HL-60 (cell line): Measurements from ENCODE around the gene CMIP.

Source experiments
- DNase-seq, 2 experiments: peaks; one replicate each; pipeline ENCODE4 v3.0.0-alpha.2; 2010 to 2020; ENCODE audit warnings: low read depth in 1 of 2, low spot score in 1 of 2
- H3K27ac ChIP-seq: fragments of 250-450 bp; sonication (Bioruptor Pico); replicated peaks from 2 replicates; pipeline ENCODE4 v1.5.1; 2020; ENCODE audit warnings: mild to moderate bottlenecking, moderate library complexity
- H3K27me3 ChIP-seq: fragments of 250-450 bp; sonication (Bioruptor Pico); 2 replicates; pipeline ENCODE4 v1.5.1; 2021; ENCODE audit warnings: mild to moderate bottlenecking, moderate library complexity; ENCODE audit not compliant: insufficient read depth, poor library complexity, severe bottlenecking
- H3K4me3 ChIP-seq: replicated peaks from 2 replicates; pipeline ENCODE4 v1.5.1; 2011; ENCODE audit warnings: mild to moderate bottlenecking, control low read depth, low read length; ENCODE audit not compliant: insufficient read depth
- CTCF ChIP-seq: IDR thresholded peaks from one replicate; pipeline ENCODE4 v1.5.1; 2011; ENCODE audit warnings: low read length, control low read depth, inconsistent platforms; ENCODE audit not compliant: insufficient read depth
- GABPA ChIP-seq: IDR thresholded peaks from 2 replicates; pipeline ENCODE4 v1.6.1; 2012; ENCODE audit warnings: low read depth
- POLR2AphosphoS5 ChIP-seq: IDR thresholded peaks from 2 replicates; pipeline ENCODE4 v1.6.1; 2012; ENCODE audit warnings: low read depth
- REST ChIP-seq: IDR thresholded peaks from 2 replicates; pipeline ENCODE4 v1.6.1; 2012; ENCODE audit warnings: low read depth; ENCODE audit not compliant: insufficient replicate concordance
- SPI1 ChIP-seq: IDR thresholded peaks from 2 replicates; pipeline ENCODE4 v1.6.1; 2012; ENCODE audit warnings: low read depth, mild to moderate bottlenecking, borderline replicate concordance

The CMIP gene

GRCh38 chr16:81669473-81670350 is 225.1 kb downstream of the CMIP start:
- no peak overlapping the region for H3K4me3 ChIP-seq
- DNase-seq: no peak
- H3K27ac ChIP-seq: no peak overlapping the region
- H3K27me3 ChIP-seq: no peaks in the 10 kb centered on the region
- TF ChIP-seq GABPA: no peak
- no peak for TF ChIP-seq SPI1
- no peak for TF ChIP-seq CTCF
- TF ChIP-seq REST: no peak
- TF ChIP-seq POLR2AphosphoS5: no peak

- no peak for DNase-seq
- TF ChIP-seq CTCF (no peak), SPI1 (no peak), GABPA (no peak), REST (no peak), POLR2AphosphoS5 (no peak)
- Histone ChIP-seq H3K4me3 (no peak overlapping the region), H3K27ac (no peak overlapping the region), H3K27me3 (no peaks in the 10 kb centered on the region)
These were observed 227.4 kb downstream of the CMIP start for GRCh38 chr16:81671738-81672597.

- Histone ChIP-seq H3K4me3 (no peak overlapping the region), H3K27me3 (no peaks in the 10 kb centered on the region), H3K27ac (no peak overlapping the region)
- no peak for DNase-seq
- TF ChIP-seq CTCF (no peak), REST (no peak), POLR2AphosphoS5 (no peak), SPI1 (no peak), GABPA (no peak)
These were observed 228.8 kb downstream of the CMIP start for GRCh38 chr16:81673432-81673831.
